Kidney (tissue), 14 donors: ENCODE data around the gene UPP1. TPM values are rescaled to one million over a fixed set of nuclear protein-coding genes. Genes with fewer than 3 reads are reported as not detected.

Source experiments
- DNase-seq, 5 donors: peaks; one replicate each; pipeline ENCODE4 v3.0.0-alpha.2; 2013 to 2020
- FAIRE-seq: peaks from 2 replicates; lab custom pipeline; 2012; peaks lifted over from hg19 to GRCh38; lab: Jason Lieb, UNC
- H3K27ac ChIP-seq, 2 donors: one replicate each; pipeline ENCODE4 v1.7.0; 2013; ENCODE audit warnings: low read depth in 2 of 2, low read length in 2 of 2, inconsistent platforms in 1 of 2
- H3K27me3 ChIP-seq: one replicate; pipeline ENCODE4 v1.7.1; 2013; ENCODE audit warnings: low read length, inconsistent platforms; ENCODE audit not compliant: control insufficient read depth, insufficient read depth
- H3K36me3 ChIP-seq, 3 donors: one replicate each; pipeline versions ENCODE4 v1.7.0 to v1.7.1; 2013; ENCODE audit warnings: low read length in 3 of 3, control low read depth in 1 of 3, inconsistent platforms in 1 of 3; ENCODE audit not compliant: insufficient read depth in 3 of 3, control insufficient read depth in 2 of 3
- H3K4me1 ChIP-seq, 3 donors: one replicate each; pipeline versions ENCODE4 v1.7.0 to v1.7.1; 2013; ENCODE audit warnings: low read length in 3 of 3, inconsistent platforms in 1 of 3, low read depth in 1 of 3; ENCODE audit not compliant: control insufficient read depth in 2 of 3, insufficient read depth in 2 of 3
- H3K4me3 ChIP-seq, 3 donors: one replicate each; pipeline versions ENCODE4 v1.7.0 to v1.8.1; 2013; ENCODE audit warnings: low read length in 3 of 3, control low read depth in 1 of 3, inconsistent platforms in 1 of 3
- H3K9ac ChIP-seq, 3 donors: one replicate each; pipeline versions ENCODE4 v1.7.0 to v1.7.1; 2013; ENCODE audit warnings: low read length in 3 of 3, control low read depth in 1 of 3, inconsistent platforms in 1 of 3
- H3K9me3 ChIP-seq, 3 donors: one replicate each; pipeline versions ENCODE4 v1.7.0 to v1.7.1; 2013; ENCODE audit warnings: low read length in 3 of 3, control low read depth in 1 of 3, inconsistent platforms in 1 of 3; ENCODE audit not compliant: control insufficient read depth in 2 of 3, insufficient read depth in 1 of 3
- intact Hi-C: fragments of 100-400 bp; cut with DNase I; formaldehyde crosslinking; loops from one replicate; pipeline ENCODE4 v1.11.1; 2022
- polyA plus RNA-seq: library from polyadenylated mRNA; stranded (reverse); fragments of 350-450 nt; fragmentation: Illumina TruSeq; extraction: RNeasy Lipid Tissue Mini Kit (QIAGEN cat#74804); gene quantifications from one replicate; pipeline ENCODE4 v1.2.3, GENCODE V29; 2014; ENCODE audit warnings: low read depth, low replicate concordance; ENCODE audit not compliant: insufficient read depth
- total RNA-seq: library from RNA; stranded (reverse); fragmentation: NEBNext Ultra II Directional; extraction: Animal tissue kit (Norgen Biotek cat#: 25700); gene quantifications from one replicate; pipeline ENCODE4 v1.2.1, GENCODE V29; 2021
- TF ChIP-seq, protein P1 (sequence below): IDR thresholded peaks from 3 replicates; pipeline ENCODE4 v1.5.1; 2012; ENCODE audit warnings: mild to moderate bottlenecking, moderate library complexity, borderline replicate concordance; ENCODE audit not compliant: insufficient read depth; ENCODE audit errors: extremely low read depth
- donor health status: control.
- donor health status: control.
- donor health status: control.
- donor health status: control.
- donor health status: control.
- donor health status: DM: yes; HTN: yes; CAD: no.
- donor health status: Normal renal cell carcinoma (clear cell type).

The UPP1 gene
- total and polyA plus RNA-seq, 2 donors from 2014 or later, result 36.4 to 76.1 TPM

DNA sequence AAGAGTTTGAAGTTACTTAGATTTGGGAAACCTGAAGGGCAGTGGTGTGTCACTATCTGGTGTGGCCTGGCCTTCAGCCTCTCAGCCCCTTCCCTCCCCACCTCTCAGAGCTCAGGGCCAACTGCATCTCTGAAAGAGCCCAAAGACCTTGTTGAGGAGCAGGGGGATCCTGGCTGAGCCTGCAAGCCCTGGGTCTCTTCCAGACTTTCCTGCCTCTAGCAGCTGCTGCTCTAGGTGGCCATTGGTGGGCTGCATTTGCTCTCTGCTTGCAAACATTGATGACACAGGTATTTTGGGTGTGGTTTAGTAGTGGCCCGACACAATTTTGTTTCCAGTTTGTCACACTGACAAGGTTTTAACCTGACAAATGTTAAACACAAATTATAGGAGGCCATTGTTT lies 3.1 kb upstream of the UPP1 start:
- H3K9ac ChIP-seq, result no peak overlapping the region

DNA sequence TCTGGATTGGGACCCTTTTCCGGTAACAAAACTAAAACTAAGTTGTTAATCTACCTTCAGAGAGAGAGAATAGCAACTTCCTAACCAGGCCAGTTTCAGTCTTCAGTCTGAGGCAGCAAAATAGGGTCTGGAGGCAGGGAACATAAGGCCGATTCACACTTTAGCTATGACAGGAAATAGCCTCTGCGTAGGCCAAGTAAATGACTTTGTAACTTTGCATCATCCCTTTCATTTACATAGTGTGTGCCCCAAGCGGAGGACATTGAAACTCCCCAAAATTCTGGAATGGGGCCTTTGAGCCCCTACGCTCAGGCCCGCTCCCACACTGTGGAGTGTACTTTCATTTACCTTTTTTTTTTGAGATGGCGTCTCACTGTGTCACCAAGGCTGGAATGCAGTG lies 1.7 kb upstream of the UPP1 start:
- TF ChIP-seq, protein P1, sequence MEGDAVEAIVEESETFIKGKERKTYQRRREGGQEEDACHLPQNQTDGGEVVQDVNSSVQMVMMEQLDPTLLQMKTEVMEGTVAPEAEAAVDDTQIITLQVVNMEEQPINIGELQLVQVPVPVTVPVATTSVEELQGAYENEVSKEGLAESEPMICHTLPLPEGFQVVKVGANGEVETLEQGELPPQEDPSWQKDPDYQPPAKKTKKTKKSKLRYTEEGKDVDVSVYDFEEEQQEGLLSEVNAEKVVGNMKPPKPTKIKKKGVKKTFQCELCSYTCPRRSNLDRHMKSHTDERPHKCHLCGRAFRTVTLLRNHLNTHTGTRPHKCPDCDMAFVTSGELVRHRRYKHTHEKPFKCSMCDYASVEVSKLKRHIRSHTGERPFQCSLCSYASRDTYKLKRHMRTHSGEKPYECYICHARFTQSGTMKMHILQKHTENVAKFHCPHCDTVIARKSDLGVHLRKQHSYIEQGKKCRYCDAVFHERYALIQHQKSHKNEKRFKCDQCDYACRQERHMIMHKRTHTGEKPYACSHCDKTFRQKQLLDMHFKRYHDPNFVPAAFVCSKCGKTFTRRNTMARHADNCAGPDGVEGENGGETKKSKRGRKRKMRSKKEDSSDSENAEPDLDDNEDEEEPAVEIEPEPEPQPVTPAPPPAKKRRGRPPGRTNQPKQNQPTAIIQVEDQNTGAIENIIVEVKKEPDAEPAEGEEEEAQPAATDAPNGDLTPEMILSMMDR, result no peak
- peak overlapping the region; percentile 36 to 38 for H3K27ac ChIP-seq
- DNase-seq (no peak), FAIRE-seq (no peak)
- H3K4me1 ChIP-seq, result peaks cover 0 to 15% (median 13%) of the 10 kb centered on the region in 3 donors
- H3K9me3 ChIP-seq, result no peaks in the 10 kb centered on the region
- no peak overlapping the region for H3K9ac ChIP-seq
- intact Hi-C loops, result no loop called here
- H3K4me3 ChIP-seq, result no peak overlapping the region
- no peaks in the 10 kb centered on the region for H3K27me3 ChIP-seq
- H3K36me3 ChIP-seq, result peaks cover 0 to 11% (median 5%) of the 10 kb centered on the region in 3 donors

More for the DNA sequence above, 3.1 kb upstream of the UPP1 start:
- H3K4me1 ChIP-seq, result peaks cover 0 to 15% (median 13%) of the 10 kb centered on the region in 3 donors
- FAIRE-seq (no peak), DNase-seq (no peak)
- H3K27ac ChIP-seq, result peak overlapping the region in 1 of 2 donors; percentile 17
- H3K4me3 ChIP-seq, result no peak overlapping the region
- no peaks in the 10 kb centered on the region for H3K27me3 ChIP-seq
- H3K9me3 ChIP-seq, result no peaks in the 10 kb centered on the region
- intact Hi-C loops, result no loop called here
- no peaks in the 10 kb centered on the region for H3K36me3 ChIP-seq
- TF ChIP-seq, protein P1, result no peak

GRCh38 chr7:48088559-48089045 lies 463 bp upstream of the UPP1 start:
- Histone ChIP-seq H3K27me3 (no peaks in the 10 kb centered on the region), H3K36me3 (peaks cover 0 to 12% (median 9%) of the 10 kb centered on the region in 3 donors), H3K4me3 (peak overlapping the region; percentile 30 to 79 (median 52)), H3K9ac (peak overlapping the region in 2 of 3 donors; percentile 14 to 77), H3K9me3 (no peaks in the 10 kb centered on the region), H3K4me1 (peaks cover 0 to 13% (median 10%) of the 10 kb centered on the region in 3 donors), H3K27ac (peak overlapping the region; percentile 93 to 97)
- intact Hi-C loops, result no loop called here
- TF ChIP-seq, protein P1, result no peak
- FAIRE-seq (no peak), DNase-seq (peak; percentile 83 to 98 (median 92))
